Liver (tissue), 9 donors: ENCODE data around the gene SH3BGRL3. TPM values are rescaled to one million over a fixed set of nuclear protein-coding genes. Genes with fewer than 3 reads are reported as not detected.

ENCODE experiments used
- DNase-seq: peaks from one replicate; pipeline ENCODE4 v3.0.0-alpha.2; 2017; ENCODE audit warnings: low spot score
- H3K27ac ChIP-seq, 2 donors: one replicate each; pipeline ENCODE4 v1.7.0; 2013; ENCODE audit warnings: inconsistent platforms in 2 of 2, low read length in 2 of 2, control low read depth in 1 of 2, low read depth in 1 of 2, mild to moderate bottlenecking in 1 of 2
- H3K27me3 ChIP-seq, 4 donors: one replicate each; pipeline versions ENCODE4 v1.6.1 to v1.7.0; 2013; ENCODE audit warnings: low read length in 3 of 4, inconsistent platforms in 1 of 4, mild to moderate bottlenecking in 1 of 4, moderate library complexity in 1 of 4; ENCODE audit not compliant: control insufficient read depth in 4 of 4, insufficient read depth in 4 of 4
- H3K36me3 ChIP-seq, 4 donors: one replicate each; pipeline versions ENCODE4 v1.6.1 to v1.7.0; 2013; ENCODE audit warnings: low read length in 3 of 4, mild to moderate bottlenecking in 3 of 4, low read depth in 1 of 4, moderate library complexity in 1 of 4; ENCODE audit not compliant: control insufficient read depth in 4 of 4, insufficient read depth in 3 of 4
- H3K4me1 ChIP-seq, 4 donors: one replicate each; pipeline versions ENCODE4 v1.6.1 to v1.7.0; 2013; ENCODE audit warnings: low read length in 3 of 4, mild to moderate bottlenecking in 3 of 4, moderate library complexity in 1 of 4; ENCODE audit not compliant: control insufficient read depth in 4 of 4, insufficient read depth in 4 of 4
- H3K4me3 ChIP-seq, 3 donors: one replicate each; pipeline versions ENCODE4 v1.6.1 to v1.7.0; 2013; ENCODE audit warnings: low read length in 3 of 3, control low read depth in 1 of 3, low read depth in 1 of 3, mild to moderate bottlenecking in 1 of 3
- H3K9ac ChIP-seq, 2 donors: one replicate each; pipeline ENCODE4 v1.7.0; 2013; ENCODE audit warnings: low read length in 2 of 2, mild to moderate bottlenecking in 2 of 2, moderate library complexity in 2 of 2, control low read depth in 1 of 2, low read depth in 1 of 2
- H3K9me3 ChIP-seq, 4 donors: one replicate each; pipeline versions ENCODE4 v1.6.1 to v1.7.0; 2013; ENCODE audit warnings: low read length in 3 of 4; ENCODE audit not compliant: control insufficient read depth in 4 of 4
- FOXA1 ChIP-seq: IDR thresholded peaks from 2 replicates; pipeline ENCODE4 v1.6.1; 2016; ENCODE audit warnings: antibody characterized with exemption
- FOXA2 ChIP-seq: IDR thresholded peaks from 2 replicates; pipeline ENCODE4 v1.6.1; 2016; ENCODE audit warnings: antibody characterized with exemption
- GABPA ChIP-seq, 2 donors: IDR thresholded peaks in 1 of 2; conservative IDR thresholded peaks in 1 of 2; 2 replicates each; pipeline ENCODE4 v1.6.1; 2016; ENCODE audit warnings: antibody characterized with exemption in 2 of 2, mild to moderate bottlenecking in 1 of 2, moderate library complexity in 1 of 2
- HNF4A ChIP-seq, 2 donors: conservative IDR thresholded peaks; 2 replicates each; pipeline ENCODE4 v1.6.1; 2016; ENCODE audit warnings: antibody characterized with exemption in 2 of 2, mild to moderate bottlenecking in 2 of 2
- HNF4G ChIP-seq: IDR thresholded peaks from 2 replicates; pipeline ENCODE4 v1.6.1; 2016; ENCODE audit warnings: antibody characterized with exemption
- NR2F2 ChIP-seq: IDR thresholded peaks from 2 replicates; pipeline ENCODE4 v1.6.1; 2016; ENCODE audit warnings: antibody characterized with exemption
- RXRA ChIP-seq, 2 donors: IDR thresholded peaks; 2 replicates each; pipeline ENCODE4 v1.6.1; 2017 to 2018; ENCODE audit warnings: antibody characterized with exemption in 2 of 2, mild to moderate bottlenecking in 1 of 2
- TAF1 ChIP-seq: conservative IDR thresholded peaks from 2 replicates; pipeline ENCODE4 v1.6.1; 2016; ENCODE audit warnings: antibody characterized with exemption, mild to moderate bottlenecking
- YY1 ChIP-seq: IDR thresholded peaks from 2 replicates; pipeline ENCODE4 v1.6.1; 2016; ENCODE audit warnings: antibody characterized with exemption, mild to moderate bottlenecking
- WGBS: extraction: QIAGEN DNeasy Blood & Tissue Kit; methylation state at CpG from one replicate; pipeline ENCODE4 v1.1.7; 2013; 5-methylcytosine and 5-hydroxymethylcytosine counted together
- polyA plus RNA-seq, 2 donors: library from polyadenylated mRNA; stranded (reverse) in 1 of 2; unstranded in 1 of 2; fragments of 200-250 nt in 1 of 2; fragments of >200 nt in 1 of 2; fragmentation: Nextera tagmentation in 1 of 2; extraction: Ambion mirVana in 1 of 2; gene quantifications; one replicate each; pipeline versions ENCODE4 v1.2.1 to v1.2.3, GENCODE V29; 2013 to 2015
- total RNA-seq, 2 donors: library from RNA; depleted of rRNA; stranded (reverse); fragments of >200 nt; gene quantifications; one replicate each; pipeline ENCODE4 v1.2.3, GENCODE V29; 2014
- TF ChIP-seq, protein P1 (sequence below): IDR thresholded peaks from 2 replicates; pipeline ENCODE4 v1.6.1; 2016; ENCODE audit warnings: antibody characterized with exemption, mild to moderate bottlenecking
- TF ChIP-seq, protein P2 (sequence below): IDR thresholded peaks from 2 replicates; pipeline ENCODE4 v1.6.1; 2016; ENCODE audit warnings: antibody characterized with exemption
- TF ChIP-seq, protein P3 (sequence below): IDR thresholded peaks from 2 replicates; pipeline ENCODE4 v1.6.1; 2016; ENCODE audit warnings: antibody characterized with exemption
- TF ChIP-seq, protein P4 (sequence below): IDR thresholded peaks from 2 replicates; pipeline ENCODE4 v1.6.1; 2016; ENCODE audit warnings: antibody characterized with exemption
- donor health status: healthy.
- donor health status: healthy.
- donor health status: healthy.
- donor health status: healthy.
- donor health status: healthy.

SH3BGRL3 gene
- total and polyA plus RNA-seq, 4 donors = 4.5 to 93.2 (median 23.0) TPM

DNA sequence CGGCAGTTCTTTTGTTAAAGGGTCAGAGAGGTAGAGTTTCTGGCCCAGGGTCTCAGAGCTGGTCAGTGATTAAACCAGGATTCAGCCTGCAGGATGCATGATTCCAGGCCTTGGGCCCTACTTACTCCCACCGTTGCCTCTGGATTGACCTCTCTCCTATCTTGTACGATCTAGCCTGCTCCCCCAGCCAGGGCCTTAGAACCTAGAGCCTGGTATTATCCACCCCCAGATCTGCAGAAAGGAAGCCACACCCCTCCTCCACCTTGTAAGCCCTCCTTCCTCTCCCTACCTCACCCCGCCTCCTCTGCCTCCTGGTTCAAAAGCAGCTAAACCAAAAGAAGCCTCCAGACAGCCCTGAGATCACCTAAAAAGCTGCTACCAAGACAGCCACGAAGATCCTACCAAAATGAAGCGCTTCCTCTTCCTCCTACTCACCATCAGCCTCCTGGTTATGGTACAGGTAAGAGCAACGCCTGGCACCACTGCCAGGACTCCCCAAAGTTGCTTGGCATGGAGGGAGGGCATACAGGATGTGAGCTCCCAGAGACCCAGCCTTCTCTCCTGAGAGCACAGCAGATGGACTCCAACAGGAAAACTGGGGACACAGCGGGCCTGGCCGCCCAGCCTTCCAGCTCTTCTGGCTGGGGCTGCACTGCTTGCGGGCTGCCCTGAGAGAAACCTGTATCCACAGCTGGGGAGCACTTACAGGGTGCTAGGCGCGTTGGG, 37.9 kb downstream of the SH3BGRL3 start, which contains the start of gene CD52 (continued):
- TF ChIP-seq, protein P1, sequence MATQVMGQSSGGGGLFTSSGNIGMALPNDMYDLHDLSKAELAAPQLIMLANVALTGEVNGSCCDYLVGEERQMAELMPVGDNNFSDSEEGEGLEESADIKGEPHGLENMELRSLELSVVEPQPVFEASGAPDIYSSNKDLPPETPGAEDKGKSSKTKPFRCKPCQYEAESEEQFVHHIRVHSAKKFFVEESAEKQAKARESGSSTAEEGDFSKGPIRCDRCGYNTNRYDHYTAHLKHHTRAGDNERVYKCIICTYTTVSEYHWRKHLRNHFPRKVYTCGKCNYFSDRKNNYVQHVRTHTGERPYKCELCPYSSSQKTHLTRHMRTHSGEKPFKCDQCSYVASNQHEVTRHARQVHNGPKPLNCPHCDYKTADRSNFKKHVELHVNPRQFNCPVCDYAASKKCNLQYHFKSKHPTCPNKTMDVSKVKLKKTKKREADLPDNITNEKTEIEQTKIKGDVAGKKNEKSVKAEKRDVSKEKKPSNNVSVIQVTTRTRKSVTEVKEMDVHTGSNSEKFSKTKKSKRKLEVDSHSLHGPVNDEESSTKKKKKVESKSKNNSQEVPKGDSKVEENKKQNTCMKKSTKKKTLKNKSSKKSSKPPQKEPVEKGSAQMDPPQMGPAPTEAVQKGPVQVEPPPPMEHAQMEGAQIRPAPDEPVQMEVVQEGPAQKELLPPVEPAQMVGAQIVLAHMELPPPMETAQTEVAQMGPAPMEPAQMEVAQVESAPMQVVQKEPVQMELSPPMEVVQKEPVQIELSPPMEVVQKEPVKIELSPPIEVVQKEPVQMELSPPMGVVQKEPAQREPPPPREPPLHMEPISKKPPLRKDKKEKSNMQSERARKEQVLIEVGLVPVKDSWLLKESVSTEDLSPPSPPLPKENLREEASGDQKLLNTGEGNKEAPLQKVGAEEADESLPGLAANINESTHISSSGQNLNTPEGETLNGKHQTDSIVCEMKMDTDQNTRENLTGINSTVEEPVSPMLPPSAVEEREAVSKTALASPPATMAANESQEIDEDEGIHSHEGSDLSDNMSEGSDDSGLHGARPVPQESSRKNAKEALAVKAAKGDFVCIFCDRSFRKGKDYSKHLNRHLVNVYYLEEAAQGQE = no peak
- TF ChIP-seq FOXA2 = no peak
- no peak for TF ChIP-seq GABPA (IDR thresholded peaks at IDR 0.05 in 1 of 2, conservative IDR thresholded peaks at IDR 0.05 in 1 of 2)

DNA sequence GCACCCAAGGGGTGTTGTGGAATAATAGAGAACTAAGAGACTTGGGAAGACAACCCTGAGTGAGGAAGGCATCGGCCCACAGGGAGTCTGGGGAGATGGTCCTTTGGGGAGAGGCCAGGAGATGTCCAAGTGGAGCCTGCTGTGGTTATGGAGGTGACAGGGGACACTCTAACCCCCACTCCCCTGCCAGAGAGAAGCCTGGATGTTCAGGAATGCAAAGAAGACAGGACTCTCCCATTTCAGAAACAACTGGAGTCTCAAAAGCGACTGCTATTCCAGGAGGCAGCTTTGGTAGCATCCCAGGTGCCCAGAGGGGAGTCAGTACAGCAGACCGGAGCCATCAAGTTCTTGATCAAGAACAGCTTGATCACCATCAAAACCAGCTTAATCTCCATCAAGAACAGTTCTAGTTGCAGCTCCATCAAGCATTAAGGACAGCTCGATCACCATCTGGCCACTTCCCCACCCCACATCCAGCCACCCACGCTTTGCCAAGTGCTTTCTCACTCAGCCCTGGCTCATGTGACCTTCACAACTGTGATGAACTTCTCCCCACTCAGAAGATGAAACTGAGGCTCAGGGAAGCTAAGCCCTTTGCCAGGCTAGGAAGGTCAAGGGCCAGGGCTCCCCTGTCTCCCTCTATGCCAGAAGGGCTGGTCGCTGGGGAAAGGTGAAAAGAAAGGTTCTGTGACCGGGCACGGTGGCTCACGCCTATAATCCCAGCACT, 38.6 kb downstream of the SH3BGRL3 start:
- Histone ChIP-seq H3K9me3 (no peaks in the 10 kb centered on the region), H3K27ac (peak overlapping the region in 1 of 2 donors; percentile 25), H3K9ac (peak overlapping the region in 1 of 2 donors; percentile 36), H3K4me3 (no peak overlapping the region), H3K36me3 (no peaks in the 10 kb centered on the region), H3K27me3 (no peaks in the 10 kb centered on the region), H3K4me1 (peaks cover 0 to 5% (median 0%) of the 10 kb centered on the region in 4 donors)
- DNase-seq = no peak
- WGBS = 77% methylated on average over 9 of the region's 9 CpGs
- TF ChIP-seq, protein P1 = no peak
- TF ChIP-seq, protein P2, sequence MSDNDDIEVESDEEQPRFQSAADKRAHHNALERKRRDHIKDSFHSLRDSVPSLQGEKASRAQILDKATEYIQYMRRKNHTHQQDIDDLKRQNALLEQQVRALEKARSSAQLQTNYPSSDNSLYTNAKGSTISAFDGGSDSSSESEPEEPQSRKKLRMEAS = no peak

DNA sequence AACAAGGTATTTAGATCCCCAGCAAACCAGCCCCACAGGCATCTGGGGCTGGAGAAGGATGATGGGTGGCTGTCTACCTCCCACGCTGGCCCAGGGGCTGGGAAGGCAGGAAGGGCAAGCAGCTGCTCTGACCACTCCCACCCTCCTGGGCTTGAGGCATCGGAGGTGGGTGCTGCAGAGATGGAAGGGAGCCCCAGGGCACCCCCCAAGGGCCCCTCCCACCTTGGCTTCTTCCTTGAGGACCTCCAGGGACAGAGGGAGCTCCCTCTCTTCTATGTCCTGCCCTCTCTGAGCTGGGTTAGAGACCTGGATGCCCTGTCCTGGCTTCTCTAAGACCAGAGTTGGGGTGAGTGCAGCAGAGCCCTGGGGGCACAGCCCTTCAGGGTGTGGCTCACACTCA, 41.0 kb downstream of the SH3BGRL3 start:
- WGBS = 69% methylated on average over 2 of the region's 2 CpGs
- Histone ChIP-seq H3K4me1 (peaks cover 0 to 5% (median 0%) of the 10 kb centered on the region in 4 donors), H3K27me3 (no peaks in the 10 kb centered on the region), H3K4me3 (no peak overlapping the region), H3K36me3 (no peaks in the 10 kb centered on the region), H3K9ac (no peak overlapping the region), H3K9me3 (no peaks in the 10 kb centered on the region), H3K27ac (no peak overlapping the region)
- DNase-seq = no peak
- no peak for TF ChIP-seq HNF4G
- TF ChIP-seq NR2F2 = no peak
- no peak for TF ChIP-seq GABPA (IDR thresholded peaks at IDR 0.05 in 1 of 2, conservative IDR thresholded peaks at IDR 0.05 in 1 of 2)
- TF ChIP-seq YY1 = no peak
- no peak for TF ChIP-seq HNF4A (conservative IDR thresholded peaks at IDR 0.05)
- no peak for TF ChIP-seq TAF1
- TF ChIP-seq, protein P1 = no peak
- TF ChIP-seq FOXA1 = no peak
- no peak for TF ChIP-seq FOXA2
- TF ChIP-seq RXRA (IDR thresholded peaks at IDR 0.05) = no peak
- TF ChIP-seq, protein P3, sequence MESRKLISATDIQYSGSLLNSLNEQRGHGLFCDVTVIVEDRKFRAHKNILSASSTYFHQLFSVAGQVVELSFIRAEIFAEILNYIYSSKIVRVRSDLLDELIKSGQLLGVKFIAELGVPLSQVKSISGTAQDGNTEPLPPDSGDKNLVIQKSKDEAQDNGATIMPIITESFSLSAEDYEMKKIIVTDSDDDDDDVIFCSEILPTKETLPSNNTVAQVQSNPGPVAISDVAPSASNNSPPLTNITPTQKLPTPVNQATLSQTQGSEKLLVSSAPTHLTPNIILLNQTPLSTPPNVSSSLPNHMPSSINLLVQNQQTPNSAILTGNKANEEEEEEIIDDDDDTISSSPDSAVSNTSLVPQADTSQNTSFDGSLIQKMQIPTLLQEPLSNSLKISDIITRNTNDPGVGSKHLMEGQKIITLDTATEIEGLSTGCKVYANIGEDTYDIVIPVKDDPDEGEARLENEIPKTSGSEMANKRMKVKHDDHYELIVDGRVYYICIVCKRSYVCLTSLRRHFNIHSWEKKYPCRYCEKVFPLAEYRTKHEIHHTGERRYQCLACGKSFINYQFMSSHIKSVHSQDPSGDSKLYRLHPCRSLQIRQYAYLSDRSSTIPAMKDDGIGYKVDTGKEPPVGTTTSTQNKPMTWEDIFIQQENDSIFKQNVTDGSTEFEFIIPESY = no peak
- TF ChIP-seq, protein P2 = no peak
- TF ChIP-seq, protein P4, sequence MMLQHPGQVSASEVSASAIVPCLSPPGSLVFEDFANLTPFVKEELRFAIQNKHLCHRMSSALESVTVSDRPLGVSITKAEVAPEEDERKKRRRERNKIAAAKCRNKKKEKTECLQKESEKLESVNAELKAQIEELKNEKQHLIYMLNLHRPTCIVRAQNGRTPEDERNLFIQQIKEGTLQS = no peak
